NCI-H1092 treated with DMSO at 0.1 percent for 48 hours (cell line): Measurements from ENCODE around the gene NID1.
"Not testable (repeated sequence)": the region's sequence is repeated elsewhere in the genome, so short reads cannot be mapped to it uniquely, and the experiment has no call there.

Source experiments
- DNase-seq: peaks from one replicate; lab custom pipeline; 2025; lab: John Stamatoyannopoulos, UW

NID1 gene

DNA sequence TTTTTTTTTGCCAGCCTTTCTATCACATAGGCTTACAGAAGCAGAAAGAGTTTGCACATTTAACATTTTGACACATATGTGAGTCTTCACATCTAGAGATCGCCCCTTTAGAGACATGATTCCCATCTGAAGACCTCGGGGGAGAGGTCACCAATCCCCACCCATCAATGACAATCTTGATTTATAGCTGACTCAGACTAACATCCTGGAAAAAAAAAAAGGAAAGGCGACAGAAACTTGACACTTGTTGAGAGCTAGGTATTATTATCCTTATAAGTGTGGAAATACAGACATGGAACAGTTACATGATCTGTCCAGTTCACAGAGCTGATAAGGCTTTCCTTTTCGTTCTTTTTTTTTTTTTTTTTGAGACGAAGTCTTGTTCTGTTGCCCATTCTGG, 28.0 kb upstream of the NID1 start:
- no peak for DNase-seq

DNA sequence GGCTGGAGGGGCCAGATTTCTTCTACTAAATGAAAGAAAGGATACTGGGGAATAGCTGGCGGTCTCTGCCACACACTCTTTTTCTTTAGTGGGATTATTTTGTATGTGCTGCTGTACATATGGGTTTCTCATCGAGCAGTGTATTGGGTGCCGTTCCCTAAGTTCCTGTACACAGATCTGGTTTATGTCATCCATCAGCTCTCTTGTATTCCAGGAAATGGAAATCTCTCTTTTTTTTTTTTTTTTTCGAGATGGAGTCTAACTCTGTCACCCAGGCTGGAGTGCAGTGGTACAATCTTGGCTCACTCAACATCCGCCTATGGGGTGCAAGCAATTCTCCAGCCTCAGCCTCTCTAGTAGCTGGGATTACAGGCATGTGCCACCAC, 27.0 kb upstream of the NID1 start:
- no peak for DNase-seq

DNA sequence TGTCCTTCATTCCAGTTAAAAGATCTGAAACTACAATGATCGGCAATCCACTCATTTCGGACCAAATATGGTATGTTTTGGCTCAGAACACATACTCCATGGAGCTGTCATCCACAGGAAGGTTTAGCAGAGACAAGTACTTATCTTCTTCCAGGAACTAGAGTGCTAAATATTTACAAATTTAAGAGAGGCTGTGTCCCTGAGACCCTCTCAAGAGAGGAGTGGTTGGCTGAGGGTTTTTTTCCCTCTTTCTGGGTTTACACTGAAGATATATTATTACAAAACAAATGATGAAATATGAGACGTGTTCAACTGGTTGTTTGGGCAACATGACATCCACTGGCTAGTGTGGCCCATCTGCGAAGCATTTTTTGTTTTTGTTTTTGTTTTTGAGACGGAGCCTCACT, 25.9 kb upstream of the NID1 start:
- DNase-seq: peak; percentile 27

DNA sequence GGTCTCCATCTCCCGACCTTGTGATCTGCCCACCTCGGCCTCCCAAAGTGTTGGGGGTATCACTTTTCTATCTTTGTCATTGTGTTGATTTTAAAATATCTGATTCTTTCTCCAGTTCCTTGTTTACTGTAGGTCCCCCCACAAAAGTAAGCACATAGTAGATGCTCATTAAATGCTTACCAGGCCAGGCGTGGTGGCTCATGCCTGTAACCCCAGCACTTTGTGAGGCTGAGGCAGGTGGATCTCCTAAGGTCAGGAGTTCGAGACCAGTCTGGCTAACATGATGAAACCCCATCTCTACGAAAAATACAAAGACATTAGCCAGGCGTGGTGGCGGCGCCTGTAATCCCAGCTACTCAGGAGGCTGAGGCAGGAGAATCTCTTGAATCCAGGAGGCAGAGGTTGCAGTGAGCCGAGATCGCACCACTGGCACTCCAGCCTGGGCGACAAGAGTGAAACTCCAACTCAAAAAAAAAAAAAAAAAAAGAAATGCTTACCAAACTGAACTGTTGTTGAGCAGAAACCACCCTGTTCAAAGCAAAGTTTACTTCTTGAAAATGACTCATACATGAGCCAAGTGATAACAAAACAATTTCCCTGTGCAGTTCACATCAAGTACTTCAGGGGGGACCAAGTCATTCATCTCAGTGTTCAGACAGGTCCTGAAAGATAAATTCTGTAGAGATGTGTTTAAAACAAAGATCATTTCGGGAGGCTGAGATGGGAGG, 24.3 kb upstream of the NID1 start:
- DNase-seq: no peak

DNA sequence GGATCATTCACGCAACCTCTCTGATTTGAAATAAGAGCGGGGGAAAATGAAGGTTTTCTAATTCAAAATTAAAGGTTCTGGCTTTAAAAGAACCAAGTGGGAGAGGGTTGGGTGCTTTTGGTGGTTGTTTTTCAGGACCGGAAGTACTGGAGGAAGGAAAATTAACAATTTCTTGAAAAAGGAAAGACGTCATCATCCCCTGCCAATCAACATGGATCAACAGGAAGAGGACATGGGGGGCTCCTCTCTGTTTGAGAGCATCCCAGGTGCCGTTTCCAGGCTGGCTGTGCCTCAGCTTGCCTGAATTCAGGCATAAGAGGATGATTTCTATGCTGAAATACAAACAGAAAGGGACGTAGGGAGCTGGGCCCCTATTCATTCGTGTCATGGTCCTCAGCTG, 21.6 kb upstream of the NID1 start:
- no peak for DNase-seq

DNA sequence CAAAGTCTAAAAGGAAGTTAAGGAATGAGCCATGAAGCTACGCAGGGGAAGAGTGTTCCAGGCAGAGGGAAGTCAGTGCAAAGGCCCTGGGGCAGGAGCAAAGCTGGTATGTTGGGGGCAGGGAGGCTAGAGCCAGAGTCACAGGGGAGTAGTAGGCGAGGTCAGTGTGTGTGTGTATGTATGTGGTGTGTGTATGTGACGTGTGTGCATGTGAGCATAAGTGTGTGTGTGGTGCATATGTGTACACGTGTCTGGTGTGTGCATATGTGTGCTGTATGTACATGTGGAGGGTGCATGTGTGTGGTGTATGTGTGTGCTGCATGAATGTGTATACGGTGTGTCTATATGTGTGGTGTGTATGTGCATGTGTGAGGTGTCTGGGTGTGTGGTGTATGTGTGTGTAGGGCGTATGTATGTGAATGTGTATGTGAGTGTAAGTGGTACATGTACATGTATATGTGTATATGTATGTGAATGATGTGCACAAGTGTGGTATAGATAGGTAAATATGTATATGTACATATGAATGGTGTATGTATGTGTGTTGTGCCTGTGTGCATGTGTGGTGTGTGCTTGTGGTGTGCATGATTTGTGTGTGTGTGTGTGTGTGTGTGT, 20.8 kb upstream of the NID1 start:
- DNase-seq: no peak

DNA sequence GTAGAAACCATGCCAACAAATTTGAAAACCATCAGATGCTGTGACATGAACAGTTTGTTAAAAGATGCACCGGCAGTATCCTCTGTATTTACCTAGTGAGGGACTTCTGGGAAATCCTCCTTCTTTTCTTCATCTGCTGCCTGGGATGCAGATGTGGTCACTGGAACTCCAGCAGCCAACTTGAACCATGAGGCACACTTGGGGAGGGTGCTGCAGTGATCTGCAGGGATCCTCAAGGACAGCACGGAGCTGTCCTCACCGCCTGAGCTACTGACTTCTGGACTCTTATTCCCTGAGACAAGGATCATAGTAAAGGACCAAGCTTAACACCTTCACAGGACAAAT, 19.5 kb upstream of the NID1 start:
- no peak for DNase-seq

DNA sequence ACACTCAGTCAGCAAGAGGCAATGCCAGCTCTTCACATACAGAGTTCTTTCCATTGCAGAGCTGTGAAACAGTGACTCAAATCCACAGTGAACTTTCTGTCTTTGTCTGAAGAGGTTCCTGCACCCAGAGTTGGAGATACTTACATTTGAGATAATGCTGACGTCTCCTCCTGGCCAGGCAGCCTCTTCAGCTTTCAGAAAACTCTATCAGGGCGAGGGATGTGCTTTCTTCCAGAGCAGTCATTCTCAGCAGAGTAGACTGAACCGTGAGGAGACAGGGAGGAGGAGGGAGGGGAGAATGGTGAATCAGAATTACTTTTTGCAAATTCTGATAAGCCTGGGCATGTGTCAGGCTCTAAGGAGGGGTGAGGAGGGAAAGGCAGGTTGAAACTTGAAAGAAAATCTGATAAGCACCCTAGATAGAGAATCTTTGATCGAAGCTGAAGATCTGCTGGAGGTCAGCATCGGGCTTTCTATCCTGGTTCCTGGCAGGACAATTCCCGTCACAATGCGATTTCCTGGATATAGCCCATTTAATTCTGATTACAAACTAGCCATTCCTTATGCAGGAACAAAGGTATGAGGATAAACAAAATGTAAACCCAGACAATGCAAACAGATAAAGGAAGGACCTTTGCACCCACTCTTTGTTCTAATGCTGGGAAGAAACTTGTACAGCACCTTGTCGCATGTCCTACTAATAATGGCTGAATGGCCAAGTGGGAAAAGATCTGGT, 18.9 kb upstream of the NID1 start:
- no peak for DNase-seq

DNA sequence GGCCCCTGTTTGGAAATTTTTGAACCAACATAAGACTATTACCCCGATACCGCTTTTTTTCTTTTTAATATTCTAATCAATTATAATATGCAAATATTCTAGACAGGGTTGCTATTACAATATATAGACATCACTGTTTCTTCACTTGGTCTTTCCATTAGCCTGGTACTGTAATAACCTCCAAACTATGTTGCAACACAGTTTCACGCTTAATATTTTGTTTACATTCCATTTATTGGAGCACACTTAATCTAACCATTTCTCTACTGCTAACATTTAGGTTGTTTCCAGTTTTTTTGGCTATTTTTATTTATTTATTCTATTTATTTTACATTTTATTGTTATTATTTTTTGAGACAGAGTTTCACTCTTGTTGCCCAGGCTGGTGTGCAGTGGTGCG, 17.6 kb upstream of the NID1 start:
- DNase-seq: no peak

DNA sequence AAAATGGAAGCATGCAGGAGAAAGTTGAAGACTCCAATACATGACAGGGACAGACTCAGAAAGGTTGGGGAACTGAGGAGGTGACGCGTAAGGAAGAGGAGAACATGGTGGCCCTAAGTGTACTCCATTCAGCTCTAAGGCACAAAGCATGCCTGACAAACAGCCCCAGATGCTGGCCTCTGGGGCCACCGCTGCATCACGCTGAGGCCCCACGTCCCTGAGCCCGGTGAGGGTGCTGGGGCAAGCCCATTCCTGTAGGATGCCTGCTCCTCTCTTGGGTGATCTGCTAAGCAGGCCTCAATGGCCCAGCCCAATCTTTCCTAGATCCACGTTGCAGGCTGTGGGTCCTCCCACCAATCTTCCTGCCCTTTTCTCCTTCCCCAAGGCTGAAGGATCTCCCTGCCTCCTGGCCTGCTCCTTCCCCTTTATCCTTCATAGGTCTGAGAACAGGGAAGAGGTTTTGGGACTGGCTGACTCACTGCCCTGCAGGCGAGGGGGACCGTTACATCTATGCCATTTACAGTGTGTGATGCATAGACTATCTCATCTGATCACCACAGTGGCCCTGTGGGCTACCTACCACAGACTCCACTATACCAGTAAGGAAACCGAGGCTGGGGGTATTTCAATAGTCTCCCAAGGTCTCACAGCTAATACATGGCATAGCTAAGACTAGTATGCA, 16.8 kb upstream of the NID1 start:
- DNase-seq: no peak

DNA sequence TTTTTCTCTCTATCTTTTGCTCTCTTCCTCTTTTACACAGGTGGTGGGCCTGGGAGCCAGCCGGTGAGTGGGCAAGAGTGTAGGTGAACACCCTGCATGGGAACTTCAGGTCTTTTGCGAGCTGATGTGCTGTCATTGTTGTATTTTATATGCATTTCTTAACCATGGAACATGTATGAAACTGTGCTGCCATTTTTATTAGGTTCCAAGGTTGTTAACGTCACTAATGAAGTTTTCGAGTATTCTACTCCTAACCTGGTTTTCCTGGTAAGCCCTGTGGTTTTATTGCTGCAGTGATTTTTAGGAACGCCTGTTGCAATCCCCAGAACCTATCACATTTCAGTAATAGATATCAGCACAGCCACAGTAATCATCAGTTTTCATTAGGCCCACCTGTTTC, 14.8 kb upstream of the NID1 start:
- no peak for DNase-seq

DNA sequence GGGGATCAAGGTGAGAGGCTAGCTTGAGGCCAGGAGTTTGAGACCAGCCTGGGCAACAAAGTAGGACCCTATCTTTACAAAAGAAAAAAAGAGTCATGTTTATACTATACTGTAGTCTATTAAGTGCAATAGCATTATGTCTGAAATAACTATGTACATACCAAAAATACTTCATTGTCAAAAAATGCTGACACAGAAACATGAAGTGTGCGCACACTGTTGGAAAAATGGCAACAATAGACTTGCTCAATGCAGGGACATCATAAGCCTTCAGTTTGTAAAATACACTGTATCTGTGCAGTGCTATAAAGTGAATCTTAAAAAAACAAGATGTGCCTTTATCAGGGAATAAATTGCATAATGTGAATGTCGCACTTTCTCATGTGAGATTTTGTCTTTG, 14.1 kb upstream of the NID1 start:
- no peak for DNase-seq

DNA sequence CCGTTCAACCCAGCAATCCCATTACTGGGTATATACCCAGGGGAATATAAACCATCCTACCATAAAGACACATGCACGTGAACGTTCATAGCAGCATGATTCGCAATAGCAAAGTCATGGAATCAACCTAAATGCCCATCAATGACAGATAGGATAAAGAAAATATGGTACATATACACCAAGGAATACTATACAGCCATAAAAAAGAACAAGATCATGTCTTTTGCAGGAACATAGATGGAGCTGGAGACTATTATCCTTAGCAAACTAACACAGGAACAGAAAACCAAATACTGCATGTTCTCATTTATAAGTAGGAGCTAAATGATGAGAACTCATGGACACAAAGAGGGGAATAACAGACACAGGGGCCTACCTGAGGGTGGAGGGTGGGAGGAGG, 13.2 kb upstream of the NID1 start:
- DNase-seq: not testable (repeated sequence)

DNA sequence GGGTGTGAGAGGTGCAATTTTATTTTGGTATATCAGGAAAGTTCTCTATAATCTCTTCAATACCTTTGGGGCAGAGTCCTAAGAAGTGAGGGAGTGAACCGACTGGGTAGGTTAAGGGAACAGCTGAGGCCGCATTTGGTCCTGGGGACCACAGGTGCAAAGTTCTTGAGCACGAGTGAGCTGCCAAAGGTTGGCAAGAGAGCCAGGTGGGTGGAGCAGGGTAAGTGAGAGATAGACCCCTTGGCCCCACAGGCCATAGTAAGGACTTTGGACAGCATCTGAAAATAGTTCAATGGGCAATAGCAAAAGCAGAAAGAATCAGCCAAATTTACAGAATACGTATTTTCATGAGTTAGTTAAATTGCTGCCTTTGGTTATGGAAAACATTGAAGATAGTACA, 11.0 kb upstream of the NID1 start:
- DNase-seq: no peak

DNA sequence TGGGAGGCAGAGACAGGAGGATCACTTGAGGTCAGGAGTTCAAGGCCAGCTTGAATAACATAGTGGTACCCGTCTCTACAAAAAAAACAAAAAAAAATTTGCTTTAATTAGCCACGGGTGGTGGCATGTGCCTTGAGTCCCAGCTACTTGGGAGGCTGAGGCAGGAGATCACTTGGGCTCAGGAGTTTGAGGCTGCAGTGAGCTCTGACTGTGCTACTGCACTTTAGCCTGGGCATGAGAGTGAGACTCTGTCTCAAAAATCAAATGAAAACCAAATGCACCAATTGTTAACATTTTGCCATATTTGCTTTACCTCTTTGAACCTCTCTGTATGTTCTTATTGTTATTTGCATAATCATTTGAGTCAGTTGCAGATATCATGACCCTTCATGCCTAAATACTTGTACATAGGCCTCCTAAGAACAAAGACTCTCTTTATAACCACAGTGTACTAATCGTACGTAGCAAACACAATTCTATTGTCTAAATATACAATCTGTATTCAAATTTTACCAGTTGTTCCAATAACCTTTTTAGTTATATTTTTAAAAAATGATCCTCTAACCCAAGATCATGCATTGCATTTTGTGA, 8.5 kb upstream of the NID1 start:
- DNase-seq: no peak

DNA sequence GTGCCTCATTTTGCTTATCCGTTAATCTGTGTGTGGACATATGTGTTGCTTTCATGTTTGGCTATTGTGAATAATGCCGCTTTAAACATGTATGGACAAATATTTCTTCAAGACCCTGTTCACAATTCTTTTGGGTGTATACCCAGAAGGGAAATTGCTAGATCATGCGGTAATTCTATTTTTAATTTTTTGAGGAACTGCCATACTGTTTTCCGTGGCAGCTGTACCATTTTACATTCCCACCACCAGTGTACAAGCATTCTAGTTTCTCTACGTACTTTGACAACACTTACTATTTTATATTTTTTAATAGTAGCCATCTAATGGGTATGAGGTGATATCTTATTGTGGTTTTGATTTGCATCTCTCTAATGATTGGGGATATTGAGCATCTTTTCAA, 7.1 kb upstream of the NID1 start:
- no peak for DNase-seq

DNA sequence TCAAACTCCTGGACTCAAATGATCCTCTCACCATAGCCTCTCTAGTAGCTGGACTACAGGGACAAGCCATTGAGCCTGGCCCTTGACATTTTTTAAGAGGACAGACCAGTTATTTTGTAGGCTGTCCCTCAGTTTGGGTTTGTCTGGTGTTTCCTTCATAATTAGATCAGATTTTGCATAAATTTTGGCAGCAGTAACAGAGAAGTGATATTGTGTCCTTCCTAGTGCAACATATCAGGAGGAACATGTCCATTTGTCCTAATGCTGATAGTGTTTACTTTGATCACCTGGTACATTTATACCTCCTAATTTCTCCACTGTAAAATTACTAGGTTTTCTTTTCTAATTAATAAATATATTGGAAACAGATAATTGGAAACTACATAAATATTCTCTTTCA, 5.9 kb upstream of the NID1 start:
- DNase-seq: no peak

DNA sequence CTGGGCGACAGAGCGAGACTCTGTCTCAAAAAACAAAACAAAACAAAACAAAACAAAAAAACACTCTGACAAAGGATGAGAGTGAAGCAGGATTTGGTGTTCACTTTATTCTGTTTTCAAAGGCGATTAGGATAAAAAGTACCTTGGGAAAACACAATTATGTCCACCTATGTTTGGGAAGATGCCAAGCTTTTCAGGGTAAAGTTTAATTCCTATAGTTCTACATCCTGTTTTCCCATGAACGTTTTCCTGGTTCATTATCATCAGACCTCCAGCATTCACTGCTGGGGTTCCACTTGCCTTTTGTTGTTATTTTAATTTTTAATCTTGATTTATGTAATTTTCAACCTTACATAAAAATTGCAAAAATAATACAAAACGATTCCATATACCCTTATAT, 4.9 kb upstream of the NID1 start:
- no peak for DNase-seq

DNA sequence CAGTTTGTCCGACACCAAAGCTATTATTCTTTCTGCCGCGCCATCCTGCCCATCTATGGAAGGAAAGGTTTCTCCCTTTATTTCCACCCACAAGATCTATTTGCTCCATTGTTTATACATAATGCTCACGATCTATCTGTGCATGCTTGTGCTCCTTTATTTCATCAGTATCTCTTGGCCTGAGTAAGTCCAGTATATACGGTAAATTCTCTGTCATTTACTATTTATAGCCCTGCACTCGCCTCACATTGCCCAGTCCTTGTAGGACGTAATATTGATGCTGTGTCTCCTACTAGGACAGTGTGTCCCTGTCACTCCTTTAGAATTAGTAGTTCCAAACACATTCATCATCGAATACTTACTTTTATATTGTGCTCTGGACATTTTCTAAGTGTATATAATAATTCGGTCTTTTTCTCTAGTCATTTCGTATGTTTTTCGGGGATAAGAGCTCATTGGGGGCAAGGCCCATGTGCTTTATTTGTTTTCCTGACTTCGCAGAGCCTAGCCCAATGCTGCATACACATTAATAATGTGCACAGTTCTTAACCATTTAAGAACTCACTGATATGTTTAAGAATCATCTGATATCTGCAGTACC, 3.1 kb upstream of the NID1 start:
- no peak for DNase-seq

DNA sequence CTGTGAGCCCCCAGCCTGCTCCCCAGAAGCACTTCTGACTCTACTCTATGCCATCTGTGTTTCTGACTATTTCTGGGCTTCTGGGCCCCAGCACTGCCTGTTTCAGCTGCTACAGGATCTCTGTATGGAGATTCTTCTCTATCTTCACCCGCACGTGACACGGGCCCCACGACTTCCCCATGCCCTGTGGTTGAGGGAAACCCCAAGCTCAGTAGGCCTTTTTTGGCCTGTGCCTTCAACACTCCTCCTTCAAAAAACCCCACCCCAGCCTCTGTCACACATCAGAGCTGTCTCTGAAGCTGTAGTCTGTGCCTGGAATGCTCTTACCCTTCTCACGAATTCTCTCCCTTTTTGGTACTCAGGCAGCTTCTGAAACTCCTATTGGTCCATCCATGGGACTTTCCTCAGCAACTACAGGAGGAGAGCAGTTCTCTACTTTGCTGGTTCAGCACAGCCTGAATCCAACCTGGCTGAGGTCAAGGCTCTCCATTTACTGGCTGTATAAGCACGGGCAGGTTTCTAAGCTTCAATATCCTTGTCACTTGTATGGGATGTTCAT, 2.0 kb upstream of the NID1 start:
- no peak for DNase-seq

DNA sequence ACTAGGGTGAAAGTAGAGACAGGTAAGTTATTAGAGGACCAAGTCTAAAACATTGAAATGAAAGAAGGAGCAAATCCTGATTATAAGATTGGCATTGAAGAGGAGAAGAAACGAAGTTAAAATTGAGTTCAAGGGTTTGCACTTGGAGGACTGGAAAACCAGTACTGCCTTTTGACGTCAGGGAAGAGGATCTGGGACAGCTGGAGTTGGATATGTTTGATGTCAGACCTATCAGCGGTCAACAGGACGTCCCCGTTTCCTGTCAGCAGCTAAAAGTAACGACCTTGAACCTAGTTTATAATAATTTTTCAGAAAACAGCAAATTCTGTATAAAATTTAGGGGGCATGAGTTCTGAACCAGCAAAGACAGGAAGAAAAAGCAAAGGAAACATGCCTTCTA, 1.2 kb upstream of the NID1 start:
- DNase-seq: no peak

DNA sequence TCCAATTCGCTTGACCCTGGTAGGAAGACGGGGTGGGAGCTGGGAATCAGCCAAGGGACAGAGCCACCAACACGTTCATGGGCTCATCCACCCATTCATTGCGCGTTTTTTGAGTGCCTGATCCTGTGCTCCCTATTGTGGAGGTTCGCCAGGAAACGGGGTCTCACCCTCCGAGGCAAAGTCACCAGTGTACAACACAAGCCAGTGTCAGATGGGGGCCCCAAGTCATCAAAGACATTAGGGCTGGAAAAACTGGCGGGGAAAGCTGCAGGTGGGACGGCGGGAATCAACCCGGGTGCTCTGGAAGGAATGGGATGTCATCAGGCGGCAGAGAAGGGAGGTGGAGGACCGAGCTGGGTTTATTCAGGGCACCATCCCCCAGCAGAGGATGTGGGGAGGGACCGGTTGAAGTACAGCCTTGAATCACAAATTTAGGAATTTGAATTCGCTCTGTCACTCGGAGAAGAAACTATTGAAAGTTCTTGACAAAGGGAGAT, 667 bp upstream of the NID1 start:
- DNase-seq: no peak
